IMR-90 (cell line): ENCODE results near the gene TBC1D22A. TPM values are rescaled to one million over a fixed set of nuclear protein-coding genes. Genes with fewer than 3 reads are reported as not detected.
A peak's percentile ranks its signal among the peaks of the same experiment; 100 is the strongest.

Experiments used
- ATAC-seq: fragments of 200-7000 bp; cut with Tn5 transposase; 2 replicates; pipeline ENCODE4 v1.9.1; 2020; ENCODE audit warnings: low read depth, mild to moderate bottlenecking, moderate library complexity
- BruUV-seq: library from RNA; stranded (reverse); fragments of 400-500 nt; replicated peaks from 2 replicates; lab custom pipeline; 2021; lab: Mats Ljungman, UMichigan
- CTCF ChIA-PET: fragments of 300-600 bp; formaldehyde crosslinking; extraction: SDS; loops from one replicate; lab custom pipeline; 2021; ENCODE audit warnings: antibody characterized with exemption; lab: Yijun Ruan, JAX
- POLR2A ChIA-PET: fragments of 300-600 bp; sonication (Branson Sonifier 250); formaldehyde crosslinking; loops from one replicate; lab custom pipeline; 2022; ENCODE audit warnings: antibody characterized with exemption; ENCODE audit not compliant: unreplicated experiment; lab: Charles Lee
- DNase-seq: peaks from one replicate; pipeline ENCODE4 v3.0.0; 2013
- H2AFZ ChIP-seq: replicated peaks from 2 replicates; pipeline ENCODE3; 2013; ENCODE audit warnings: low read length, mild to moderate bottlenecking; ENCODE audit not compliant: poor library complexity
- H2AK5ac ChIP-seq: 2 replicates; pipeline ENCODE4 v1.6.1; 2013; ENCODE audit warnings: low read depth, low read length, inconsistent platforms
- H2AK9ac ChIP-seq: replicated peaks from 2 replicates; pipeline ENCODE3; 2013; ENCODE audit warnings: mild to moderate bottlenecking, low read depth, low read length, moderate library complexity; ENCODE audit not compliant: poor library complexity
- H2BK120ac ChIP-seq: 2 replicates; pipeline ENCODE4 v1.6.1; 2013; ENCODE audit warnings: low read depth, low read length, inconsistent platforms
- H2BK15ac ChIP-seq: 3 replicates; pipeline ENCODE4 v1.6.1; 2013; ENCODE audit warnings: low read depth, low read length, inconsistent platforms
- H2BK20ac ChIP-seq: 2 replicates; pipeline ENCODE4 v1.6.1; 2013; ENCODE audit warnings: low read depth, mild to moderate bottlenecking, inconsistent platforms, low read length, moderate library complexity
- H2BK5ac ChIP-seq: 2 replicates; pipeline ENCODE4 v1.6.1; 2013; ENCODE audit warnings: mild to moderate bottlenecking, low read depth, low read length, inconsistent platforms; ENCODE audit not compliant: poor library complexity, severe bottlenecking
- H3K14ac ChIP-seq: replicated peaks from 2 replicates; pipeline ENCODE4 v1.6.1; 2013; ENCODE audit warnings: low read depth, low read length, inconsistent platforms
- H3K18ac ChIP-seq: 2 replicates; pipeline ENCODE4 v1.6.1; 2013; ENCODE audit warnings: low read depth, low read length, control low read depth
- H3K23ac ChIP-seq: 2 replicates; pipeline ENCODE4 v1.6.1; 2013; ENCODE audit warnings: low read depth, low read length, inconsistent platforms
- H3K27ac ChIP-seq: 2 replicates; pipeline ENCODE4 v1.5.1; 2013; ENCODE audit warnings: mild to moderate bottlenecking, control low read depth, low read length; ENCODE audit not compliant: insufficient read depth
- H3K27me3 ChIP-seq: 2 replicates; pipeline ENCODE4 v1.6.1; 2013; ENCODE audit warnings: low read length; ENCODE audit not compliant: control insufficient read depth, insufficient read depth
- H3K36me3 ChIP-seq: 2 replicates; pipeline ENCODE4 v1.6.1; 2013; ENCODE audit warnings: low read length, mixed read lengths; ENCODE audit not compliant: control insufficient read depth, insufficient read depth
- H3K4ac ChIP-seq: 2 replicates; pipeline ENCODE4 v1.6.1; 2013; ENCODE audit warnings: low read depth, low read length, inconsistent platforms
- H3K4me1 ChIP-seq: 2 replicates; pipeline ENCODE4 v1.6.1; 2013; ENCODE audit warnings: low read length, mixed read lengths; ENCODE audit not compliant: control insufficient read depth, insufficient read depth
- H3K4me2 ChIP-seq: 2 replicates; pipeline ENCODE4 v1.6.1; 2013; ENCODE audit warnings: low read depth, mild to moderate bottlenecking, control low read depth, low read length, moderate library complexity
- H3K4me3 ChIP-seq: 2 replicates; pipeline ENCODE4 v1.5.1; 2013; ENCODE audit warnings: low read depth, mild to moderate bottlenecking, control low read depth, low read length, moderate library complexity; ENCODE audit not compliant: insufficient read depth
- H3K56ac ChIP-seq: 2 replicates; pipeline ENCODE4 v1.6.1; 2013; ENCODE audit warnings: low read length, inconsistent platforms; ENCODE audit not compliant: insufficient read depth; ENCODE audit errors: extremely low read depth
- H3K79me1 ChIP-seq, 2 experiments: 2 replicates each; pipeline ENCODE4 v1.6.1; 2013; ENCODE audit warnings: low read length in 2 of 2, inconsistent platforms in 1 of 2, low read depth in 1 of 2
- H3K9ac ChIP-seq: 2 replicates; pipeline ENCODE4 v1.6.1; 2013; ENCODE audit warnings: low read depth, low read length, control low read depth
- H3K9me1 ChIP-seq: 2 replicates; pipeline ENCODE4 v1.6.1; 2013; ENCODE audit warnings: low read length, inconsistent platforms; ENCODE audit not compliant: insufficient read depth
- H3K9me3 ChIP-seq: 2 replicates; pipeline ENCODE4 v1.6.1; 2013; ENCODE audit warnings: low read length; ENCODE audit not compliant: control insufficient read depth, insufficient read depth
- H4K20me1 ChIP-seq: 2 replicates; pipeline ENCODE4 v1.6.1; 2013; ENCODE audit warnings: low read length, inconsistent platforms; ENCODE audit not compliant: insufficient read depth
- H4K5ac ChIP-seq: 2 replicates; pipeline ENCODE4 v1.6.1; 2013; ENCODE audit warnings: mild to moderate bottlenecking, low read depth, low read length, control low read depth
- H4K8ac ChIP-seq, 2 experiments: 2 replicates each; pipeline ENCODE4 v1.6.1; 2013; ENCODE audit warnings: low read depth in 2 of 2, low read length in 2 of 2, control low read depth in 1 of 2, inconsistent platforms in 1 of 2
- H4K91ac ChIP-seq: 2 replicates; pipeline ENCODE4 v1.6.1; 2013; ENCODE audit warnings: low read depth, low read length, inconsistent platforms; ENCODE audit not compliant: insufficient read depth
- CEBPB ChIP-seq: IDR thresholded peaks from 2 replicates; pipeline ENCODE4 v1.6.1; 2012; ENCODE audit warnings: low read depth, low read length, improper control_type of control experiment
- MAFK ChIP-seq: IDR thresholded peaks from 2 replicates; pipeline ENCODE4 v1.6.1; 2012; ENCODE audit warnings: low read depth, low read length, improper control_type of control experiment
- MAZ ChIP-seq: IDR thresholded peaks from 2 replicates; pipeline ENCODE4 v1.6.1; 2012; ENCODE audit warnings: low read depth, mild to moderate bottlenecking, low read length, improper control_type of control experiment, moderate library complexity, borderline replicate concordance
- MXI1 ChIP-seq: IDR thresholded peaks from 2 replicates; pipeline ENCODE4 v1.6.1; 2012; ENCODE audit warnings: low read depth, mild to moderate bottlenecking, low read length, moderate library complexity, borderline replicate concordance
- RFX5 ChIP-seq: IDR thresholded peaks from 2 replicates; pipeline ENCODE4 v1.8.0; 2012; ENCODE audit warnings: low read depth, mild to moderate bottlenecking, low read length, moderate library complexity
- WGBS, 2 experiments: methylation state at CpG; one replicate each; pipeline versions ENCODE4 v1.1.5 to v1.1.7; 2013; ENCODE audit warnings: missing lambda C conversion rate in 2 of 2; ENCODE audit not compliant: insufficient read length in 1 of 2; ENCODE audit errors: extremely low coverage in 2 of 2; 5-methylcytosine and 5-hydroxymethylcytosine counted together
- dilution Hi-C: fragments of 300-500 bp; cut with HindIII; formaldehyde crosslinking; loops from one replicate; pipeline ENCODE4 v1.14.3; 2018; ENCODE audit warnings: low sequenced_read_pairs; ENCODE audit not compliant: unreplicated experiment
- in situ Hi-C: fragments of 300-500 bp; cut with MboI; formaldehyde crosslinking; loops from 3 replicates; pipeline ENCODE4 v1.14.3; 2019; ENCODE audit warnings: low sequenced_read_pairs, inconsistent platforms, mixed read lengths
- intact Hi-C: fragments of 100-400 bp; cut with micrococcal nuclease; formaldehyde crosslinking; loops from 2 replicates; pipeline ENCODE4 v1.10.0; 2022
- polyA plus RNA-seq, 3 experiments: library from polyadenylated mRNA; depleted of rRNA; stranded (reverse); fragments of >200 nt; gene quantifications; 2 replicates each; pipeline ENCODE4 v1.2.3, GENCODE V29; 2012; ENCODE audit warnings: low replicate concordance in 1 of 3
- total RNA-seq: library from RNA; depleted of rRNA; stranded (reverse); fragments of >200 nt; gene quantifications from 2 replicates; pipeline ENCODE4 v1.2.3, GENCODE V29; 2012
- TF ChIP-seq, protein P1 (sequence below): fragments of 150-350 bp; IDR thresholded peaks from 2 replicates; pipeline ENCODE4 v1.6.1; 2016; ENCODE audit warnings: low read depth, mild to moderate bottlenecking, low read length, moderate library complexity, borderline replicate concordance
- TF ChIP-seq, protein P2 (sequence below): conservative IDR thresholded peaks from 2 replicates; pipeline ENCODE4 v1.5.1; 2012; ENCODE audit warnings: mild to moderate bottlenecking, low read depth, low read length, improper control_type of control experiment

Gene TBC1D22A
- total and polyA plus RNA-seq, 2 of the 4 experiments (the other 2 are of a cell fraction): 9.0 to 16.7 TPM

DNA sequence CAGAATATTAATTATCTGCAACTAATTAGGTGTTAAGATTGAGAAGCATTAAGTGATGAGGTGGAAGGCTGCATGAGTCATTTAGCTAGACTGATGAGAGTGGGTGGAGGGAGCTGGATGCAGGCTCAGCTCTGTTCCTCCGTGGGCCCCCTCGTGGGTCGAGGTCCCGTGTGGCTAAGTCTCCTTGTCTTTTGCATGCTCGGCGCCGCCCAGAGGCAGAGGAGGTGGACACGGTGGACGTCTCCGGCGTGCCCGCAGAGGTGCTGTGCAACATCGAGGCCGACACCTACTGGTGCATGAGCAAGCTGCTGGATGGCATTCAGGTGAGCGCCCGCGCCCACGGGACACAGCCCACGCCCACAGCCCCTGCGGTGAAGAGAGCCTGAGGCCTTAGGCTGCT lies 211.6 kb downstream of the TBC1D22A start:
- Histone ChIP-seq H2AK9ac (peak overlapping the region; percentile 42), H4K8ac (no peak overlapping the region), H3K27me3 (no peaks in the 10 kb centered on the region), H4K91ac (no peak overlapping the region), H2BK20ac (no peak overlapping the region), H3K79me1 (peaks cover 3 to 24% of the 10 kb centered on the region in 2 experiments; a peak in 3 of 4 replicates), H3K23ac (no peak overlapping the region), H2AK5ac (no peak overlapping the region), H3K56ac (no peak overlapping the region), H3K18ac (no peak overlapping the region), H3K14ac (no peak overlapping the region), H4K20me1 (peaks cover 7% of the 10 kb centered on the region), H3K27ac (no peak overlapping the region), H4K5ac (no peak overlapping the region), H2BK5ac (no peak overlapping the region), H3K36me3 (peaks cover 15% of the 10 kb centered on the region), H3K4ac (no peak overlapping the region), H3K4me1 (peaks cover 9% of the 10 kb centered on the region), H3K4me3 (no peak overlapping the region), H3K4me2 (no peak overlapping the region), H2BK15ac (no peak overlapping the region), H3K9me3 (no peaks in the 10 kb centered on the region), H3K9ac (no peak overlapping the region), H2AFZ (no peak overlapping the region), H3K9me1 (peaks cover 24% of the 10 kb centered on the region; the same call in 1 of the 2 replicates), H2BK120ac (no peak overlapping the region)
- ATAC-seq (no peak), DNase-seq (no peak)
- no TSS peak for BruUV-seq
- ChIA-PET POLR2A (no interaction called here), CTCF (no interaction called here)
- intact Hi-C loops (no loop called here), in situ Hi-C loops (no loop called here), dilution Hi-C loops (no loop called here)
- WGBS, 2 experiments: 86% methylated on average over 19 of the region's 20 CpGs; no CpG with 5 or more reads in 1 of the 2 experiments
- TF ChIP-seq, protein P1, sequence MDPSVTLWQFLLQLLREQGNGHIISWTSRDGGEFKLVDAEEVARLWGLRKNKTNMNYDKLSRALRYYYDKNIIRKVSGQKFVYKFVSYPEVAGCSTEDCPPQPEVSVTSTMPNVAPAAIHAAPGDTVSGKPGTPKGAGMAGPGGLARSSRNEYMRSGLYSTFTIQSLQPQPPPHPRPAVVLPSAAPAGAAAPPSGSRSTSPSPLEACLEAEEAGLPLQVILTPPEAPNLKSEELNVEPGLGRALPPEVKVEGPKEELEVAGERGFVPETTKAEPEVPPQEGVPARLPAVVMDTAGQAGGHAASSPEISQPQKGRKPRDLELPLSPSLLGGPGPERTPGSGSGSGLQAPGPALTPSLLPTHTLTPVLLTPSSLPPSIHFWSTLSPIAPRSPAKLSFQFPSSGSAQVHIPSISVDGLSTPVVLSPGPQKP: no peak
- TF ChIP-seq, protein P2, sequence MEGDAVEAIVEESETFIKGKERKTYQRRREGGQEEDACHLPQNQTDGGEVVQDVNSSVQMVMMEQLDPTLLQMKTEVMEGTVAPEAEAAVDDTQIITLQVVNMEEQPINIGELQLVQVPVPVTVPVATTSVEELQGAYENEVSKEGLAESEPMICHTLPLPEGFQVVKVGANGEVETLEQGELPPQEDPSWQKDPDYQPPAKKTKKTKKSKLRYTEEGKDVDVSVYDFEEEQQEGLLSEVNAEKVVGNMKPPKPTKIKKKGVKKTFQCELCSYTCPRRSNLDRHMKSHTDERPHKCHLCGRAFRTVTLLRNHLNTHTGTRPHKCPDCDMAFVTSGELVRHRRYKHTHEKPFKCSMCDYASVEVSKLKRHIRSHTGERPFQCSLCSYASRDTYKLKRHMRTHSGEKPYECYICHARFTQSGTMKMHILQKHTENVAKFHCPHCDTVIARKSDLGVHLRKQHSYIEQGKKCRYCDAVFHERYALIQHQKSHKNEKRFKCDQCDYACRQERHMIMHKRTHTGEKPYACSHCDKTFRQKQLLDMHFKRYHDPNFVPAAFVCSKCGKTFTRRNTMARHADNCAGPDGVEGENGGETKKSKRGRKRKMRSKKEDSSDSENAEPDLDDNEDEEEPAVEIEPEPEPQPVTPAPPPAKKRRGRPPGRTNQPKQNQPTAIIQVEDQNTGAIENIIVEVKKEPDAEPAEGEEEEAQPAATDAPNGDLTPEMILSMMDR: no peak
- TF ChIP-seq CEBPB: no peak
- no peak for TF ChIP-seq MXI1
- TF ChIP-seq RFX5: no peak
- no peak for TF ChIP-seq MAZ
- no peak for TF ChIP-seq MAFK
